Measurements from ENCODE around the gene PRG3. TPM values are rescaled to one million over a fixed set of nuclear protein-coding genes. Genes with fewer than 3 reads are reported as not detected.
A peak's percentile ranks its signal among the peaks of the same experiment; 100 is the strongest.

PRG3 gene
- total RNA-seq, 1 experiment from 2014 or later = not detected

DNA sequence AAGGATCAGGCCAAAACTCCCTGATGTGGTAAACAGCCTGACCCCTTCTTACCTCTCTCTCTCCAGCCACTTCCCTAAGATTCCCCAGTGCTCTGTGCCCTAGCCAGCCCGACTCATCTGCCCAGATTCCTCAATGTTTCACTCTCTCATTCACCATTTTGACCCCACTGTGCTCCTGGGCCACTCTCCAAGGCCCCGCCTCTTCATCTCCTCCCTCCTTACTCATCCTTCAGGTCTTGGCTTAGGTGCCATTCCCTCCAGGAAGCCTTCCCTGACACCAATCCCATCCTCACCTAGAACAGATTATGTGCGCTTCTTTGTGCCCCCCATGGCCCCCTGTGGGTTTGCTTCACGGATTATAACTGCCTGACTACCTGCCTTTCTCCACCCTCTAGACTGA, 32.7 kb upstream of the PRG3 start:
- no peaks in the 10 kb centered on the region for H4K20me1 ChIP-seq (ENCODE audit: low read length)
- BruUV-seq (replicated peaks) = no TSS peak
- H3K9me2 ChIP-seq (replicated peaks; ENCODE audit: low read length) = no peaks in the 10 kb centered on the region
- H3K4me2 ChIP-seq (ENCODE audit: low read length) = no peak overlapping the region
- no peak overlapping the region for H3K4me3 ChIP-seq (ENCODE audit: low read length)
- TF ChIP-seq EZH2 (IDR thresholded peaks at IDR 0.05; ENCODE audit: low read length, unreplicated experiment) = no peak
- TF ChIP-seq, protein P1, sequence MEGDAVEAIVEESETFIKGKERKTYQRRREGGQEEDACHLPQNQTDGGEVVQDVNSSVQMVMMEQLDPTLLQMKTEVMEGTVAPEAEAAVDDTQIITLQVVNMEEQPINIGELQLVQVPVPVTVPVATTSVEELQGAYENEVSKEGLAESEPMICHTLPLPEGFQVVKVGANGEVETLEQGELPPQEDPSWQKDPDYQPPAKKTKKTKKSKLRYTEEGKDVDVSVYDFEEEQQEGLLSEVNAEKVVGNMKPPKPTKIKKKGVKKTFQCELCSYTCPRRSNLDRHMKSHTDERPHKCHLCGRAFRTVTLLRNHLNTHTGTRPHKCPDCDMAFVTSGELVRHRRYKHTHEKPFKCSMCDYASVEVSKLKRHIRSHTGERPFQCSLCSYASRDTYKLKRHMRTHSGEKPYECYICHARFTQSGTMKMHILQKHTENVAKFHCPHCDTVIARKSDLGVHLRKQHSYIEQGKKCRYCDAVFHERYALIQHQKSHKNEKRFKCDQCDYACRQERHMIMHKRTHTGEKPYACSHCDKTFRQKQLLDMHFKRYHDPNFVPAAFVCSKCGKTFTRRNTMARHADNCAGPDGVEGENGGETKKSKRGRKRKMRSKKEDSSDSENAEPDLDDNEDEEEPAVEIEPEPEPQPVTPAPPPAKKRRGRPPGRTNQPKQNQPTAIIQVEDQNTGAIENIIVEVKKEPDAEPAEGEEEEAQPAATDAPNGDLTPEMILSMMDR (conservative IDR thresholded peaks at IDR 0.05; ENCODE audit: low read depth, low read length) = no peak
- TF ChIP-seq EZH2phosphoT487 (IDR thresholded peaks at IDR 0.05; ENCODE audit: borderline replicate concordance, low read length) = no peak
- H3K9ac ChIP-seq (ENCODE audit: low read length) = no peak overlapping the region
- DNase-seq = peak; percentile 28
- H3K27ac ChIP-seq (ENCODE audit: low read length) = no peak overlapping the region
- H3K36me3 ChIP-seq (ENCODE audit: low read depth, low read length) = 0 out of 2 replicates have a peak, but pooled peaks cover 8% of the 10 kb centered on the region
- H3F3A ChIP-seq (ENCODE audit: low read length, unreplicated experiment) = no peaks in the 10 kb centered on the region
- H3K27me3 ChIP-seq (ENCODE audit: low read length) = no peaks in the 10 kb centered on the region
- H3K79me2 ChIP-seq (ENCODE audit: low read length) = no peaks in the 10 kb centered on the region
- ChIA-PET POLR2A (ENCODE audit: unreplicated experiment) (no interaction called here), CTCF (interaction anchor here (0.6 kb wide), 1 partner anchor 67 kb away, joined by 3 read pairs; no protein-coding TSS in a partner anchor)
- no peaks in the 10 kb centered on the region for H3K9me3 ChIP-seq (ENCODE audit: low read length)
- intact Hi-C loops (cut with micrococcal nuclease) = no loop called here
- no peaks in the 10 kb centered on the region for H3K4me1 ChIP-seq (ENCODE audit: insufficient read depth, low read length)
- no peak overlapping the region for H2AFZ ChIP-seq (ENCODE audit: low read length)
- no peak for ATAC-seq

DNA sequence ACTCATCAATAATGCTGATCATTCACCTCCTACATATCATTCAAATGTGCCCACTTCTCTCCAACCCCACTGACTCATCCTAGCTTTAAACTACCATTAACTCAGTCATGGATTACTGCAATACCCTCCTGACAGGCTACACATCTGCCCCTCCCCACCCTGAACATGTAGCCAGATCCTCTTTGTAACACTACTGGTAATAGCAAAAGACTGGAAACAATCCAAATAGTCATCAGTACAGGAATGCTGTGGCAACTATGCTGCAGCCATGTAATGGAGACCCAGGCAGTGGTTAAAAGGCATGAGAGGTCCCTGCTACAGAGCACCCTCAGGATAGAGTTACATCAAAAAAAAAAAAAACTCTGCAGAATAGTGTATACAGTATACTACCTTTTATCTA, 29.3 kb upstream of the PRG3 start:
- Histone ChIP-seq H3F3A (ENCODE audit: low read length, unreplicated experiment) (no peaks in the 10 kb centered on the region), H3K9me2 (replicated peaks; ENCODE audit: low read length) (no peaks in the 10 kb centered on the region), H3K27ac (ENCODE audit: low read length) (no peak overlapping the region), H2AFZ (ENCODE audit: low read length) (no peak overlapping the region), H3K9me3 (ENCODE audit: low read length) (no peaks in the 10 kb centered on the region), H3K79me2 (ENCODE audit: low read length) (no peaks in the 10 kb centered on the region), H3K9ac (ENCODE audit: low read length) (no peak overlapping the region), H3K4me1 (ENCODE audit: insufficient read depth, low read length) (peaks cover 20% of the 10 kb centered on the region), H3K4me3 (ENCODE audit: low read length) (no peak overlapping the region), H3K4me2 (ENCODE audit: low read length) (no peak overlapping the region), H4K20me1 (ENCODE audit: low read length) (no peaks in the 10 kb centered on the region), H3K27me3 (ENCODE audit: low read length) (no peaks in the 10 kb centered on the region), H3K36me3 (ENCODE audit: low read depth, low read length) (0 out of 2 replicates have a peak, but pooled peaks cover 6% of the 10 kb centered on the region)
- TF ChIP-seq EZH2phosphoT487 (IDR thresholded peaks at IDR 0.05; ENCODE audit: borderline replicate concordance, low read length) = no peak
- TF ChIP-seq EZH2 (IDR thresholded peaks at IDR 0.05; ENCODE audit: low read length, unreplicated experiment) = no peak
- TF ChIP-seq, protein P1 (conservative IDR thresholded peaks at IDR 0.05; ENCODE audit: low read depth, low read length) = no peak
- ChIA-PET CTCF (no interaction called here), POLR2A (ENCODE audit: unreplicated experiment) (no interaction called here)
- BruUV-seq (replicated peaks) = no TSS peak
- intact Hi-C loops (cut with micrococcal nuclease) = no loop called here
- 0 out of 2 replicates have a peak, but pooled peaks have one; percentile 8 for ATAC-seq
- peak; percentile 74 for DNase-seq

DNA sequence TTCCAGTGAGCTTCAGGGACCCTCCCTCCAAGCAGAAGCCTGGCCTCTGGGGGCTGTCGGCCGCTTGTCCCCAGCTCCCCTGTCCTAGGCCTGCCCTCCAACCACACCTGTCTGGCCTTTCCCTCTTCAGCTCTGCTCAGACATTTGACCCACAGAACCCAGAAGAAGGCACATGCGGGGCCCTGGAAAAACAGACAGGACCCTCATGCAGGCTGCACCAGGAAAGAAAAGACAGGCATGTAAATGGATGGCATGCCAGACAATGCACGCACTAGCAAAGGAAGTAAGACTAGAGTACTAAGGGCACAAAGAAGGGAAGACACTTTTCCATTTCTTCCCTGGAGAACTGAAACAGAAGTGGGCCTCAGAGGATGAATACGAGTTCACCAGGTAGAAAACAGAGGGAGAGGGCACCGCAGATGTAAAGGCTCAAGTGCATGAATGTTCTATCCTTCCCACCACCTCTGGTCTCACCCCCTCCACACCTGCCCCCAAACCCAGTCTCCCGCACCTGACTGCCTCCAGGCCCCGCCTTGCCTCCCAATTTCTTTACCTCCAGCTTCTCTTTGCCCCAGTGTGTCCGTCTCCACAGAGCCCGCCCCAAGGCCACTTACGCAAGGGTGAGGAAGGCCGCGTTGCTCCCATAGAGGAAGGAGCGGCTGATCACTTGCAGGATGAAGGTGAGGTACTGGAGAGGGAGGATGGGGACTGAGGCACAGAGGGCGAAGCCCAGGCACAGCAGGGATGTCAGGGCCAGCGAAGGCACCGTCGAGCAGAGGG, 28.6 kb upstream of the PRG3 start:
- Histone ChIP-seq H3K27ac (ENCODE audit: low read length) (no peak overlapping the region), H3K9me3 (ENCODE audit: low read length) (no peaks in the 10 kb centered on the region), H3K4me2 (ENCODE audit: low read length) (no peak overlapping the region), H3K9ac (ENCODE audit: low read length) (no peak overlapping the region), H3K79me2 (ENCODE audit: low read length) (no peaks in the 10 kb centered on the region), H3K4me1 (ENCODE audit: insufficient read depth, low read length) (peaks cover 20% of the 10 kb centered on the region), H3F3A (ENCODE audit: low read length, unreplicated experiment) (no peaks in the 10 kb centered on the region), H2AFZ (ENCODE audit: low read length) (no peak overlapping the region), H3K36me3 (ENCODE audit: low read depth, low read length) (0 out of 2 replicates have a peak, but pooled peaks cover 3% of the 10 kb centered on the region), H3K9me2 (replicated peaks; ENCODE audit: low read length) (no peaks in the 10 kb centered on the region), H3K4me3 (ENCODE audit: low read length) (no peak overlapping the region), H3K27me3 (ENCODE audit: low read length) (no peaks in the 10 kb centered on the region), H4K20me1 (ENCODE audit: low read length) (no peaks in the 10 kb centered on the region)
- no TSS peak for BruUV-seq (replicated peaks)
- CTCF ChIA-PET = no interaction called here
- ATAC-seq (no peak), DNase-seq (no peak)
- TF ChIP-seq, protein P1 (conservative IDR thresholded peaks at IDR 0.05; ENCODE audit: low read depth, low read length) = no peak
- TF ChIP-seq EZH2 (IDR thresholded peaks at IDR 0.05; ENCODE audit: low read length, unreplicated experiment) (no peak), EZH2phosphoT487 (IDR thresholded peaks at IDR 0.05; ENCODE audit: borderline replicate concordance, low read length) (no peak)
- intact Hi-C loops (cut with micrococcal nuclease) = no loop called here
- POLR2A ChIA-PET (ENCODE audit: unreplicated experiment) = no interaction called here
